SKM-1 (cell line): ENCODE measurements around the gene MED13L.
"Not testable (repeated sequence)": the region's sequence is repeated elsewhere in the genome, so short reads cannot be mapped to it uniquely, and the experiment has no call there.

ENCODE experiments used
- DNase-seq: peaks from one replicate; lab custom pipeline; 2025; ENCODE audit not compliant: unreplicated experiment; lab: John Stamatoyannopoulos, UW

MED13L gene

GRCh38 chr12:116248433-116248832 is 29.1 kb downstream of the MED13L start:
- no peak for DNase-seq

DNA sequence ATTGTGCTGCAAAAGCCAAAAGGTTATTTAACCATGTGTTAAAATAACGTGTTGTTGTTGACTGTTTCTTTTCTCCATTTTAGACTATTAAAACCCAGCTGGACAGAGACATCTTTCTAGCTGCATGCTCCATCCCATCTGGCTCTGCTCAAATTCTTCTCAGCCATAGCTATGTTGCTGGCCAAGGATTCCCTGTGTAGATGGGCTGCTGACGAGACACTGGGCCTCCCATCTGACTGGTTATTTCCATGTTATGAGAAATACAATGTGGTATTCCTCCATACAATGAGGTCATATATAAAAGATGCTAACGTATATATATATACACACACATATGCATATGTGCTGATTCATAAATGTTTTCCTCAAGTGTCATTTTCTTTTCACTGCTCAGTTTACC is 30.1 kb downstream of the MED13L start:
- DNase-seq, result no peak

GRCh38 chr12:116246490-116247179 is 30.9 kb downstream of the MED13L start:
- no peak for DNase-seq

GRCh38 chr12:116245189-116245588 is 32.3 kb downstream of the MED13L start:
- no peak for DNase-seq

GRCh38 chr12:116244474-116245090 is 32.9 kb downstream of the MED13L start:
- DNase-seq, result no peak

GRCh38 chr12:116244001-116244400 is 33.5 kb downstream of the MED13L start:
- no peak for DNase-seq

DNA sequence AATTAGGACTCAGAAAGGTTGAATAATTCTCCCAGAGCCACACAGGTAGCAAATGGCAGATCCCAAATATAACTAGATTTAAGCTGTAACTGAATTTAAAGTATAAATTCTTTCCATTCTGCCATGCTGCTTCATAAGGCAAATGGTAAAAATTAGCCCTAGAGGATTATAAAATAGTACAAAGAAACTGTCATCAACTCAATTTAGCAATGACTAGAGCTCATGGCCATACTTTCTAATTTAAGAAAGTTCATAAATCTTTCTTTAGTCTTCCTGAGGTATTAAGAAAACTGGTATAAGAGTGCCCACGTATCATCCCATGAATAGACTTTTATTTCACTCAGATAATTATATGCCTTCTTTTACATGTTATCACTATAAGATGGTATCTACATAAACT is 34.8 kb downstream of the MED13L start:
- no peak for DNase-seq

DNA sequence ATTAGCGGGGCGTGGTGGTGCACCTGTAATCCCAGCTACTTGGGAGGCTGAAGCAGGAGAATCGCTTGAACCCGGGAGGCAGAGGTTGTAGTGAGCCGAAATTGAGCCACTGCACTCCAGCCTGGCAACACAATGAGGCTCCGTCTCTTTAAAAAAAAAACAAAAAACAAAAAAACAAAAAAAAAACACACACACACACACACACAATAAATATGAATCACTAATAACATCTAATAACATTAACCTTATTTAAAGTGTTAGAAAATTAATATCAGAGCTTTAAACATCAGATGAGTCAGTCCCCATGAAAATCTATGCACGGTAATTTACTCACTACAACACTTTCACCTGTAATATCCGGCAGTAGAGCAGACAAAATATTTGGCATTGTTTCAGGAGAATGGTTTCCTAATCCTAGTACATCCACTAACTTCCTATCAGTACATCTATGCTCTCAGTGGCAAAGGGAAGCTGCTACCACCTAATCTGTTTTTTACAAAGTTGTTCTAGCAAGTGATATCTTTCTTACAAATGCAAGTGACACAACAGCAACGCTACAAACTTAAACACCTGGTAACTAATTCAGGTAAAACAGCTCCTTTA is 36.2 kb downstream of the MED13L start:
- no peak for DNase-seq

- DNase-seq, result not testable (repeated sequence)
Measured at GRCh38 chr12:116238570-116239119, 38.8 kb downstream of the MED13L start.

DNA sequence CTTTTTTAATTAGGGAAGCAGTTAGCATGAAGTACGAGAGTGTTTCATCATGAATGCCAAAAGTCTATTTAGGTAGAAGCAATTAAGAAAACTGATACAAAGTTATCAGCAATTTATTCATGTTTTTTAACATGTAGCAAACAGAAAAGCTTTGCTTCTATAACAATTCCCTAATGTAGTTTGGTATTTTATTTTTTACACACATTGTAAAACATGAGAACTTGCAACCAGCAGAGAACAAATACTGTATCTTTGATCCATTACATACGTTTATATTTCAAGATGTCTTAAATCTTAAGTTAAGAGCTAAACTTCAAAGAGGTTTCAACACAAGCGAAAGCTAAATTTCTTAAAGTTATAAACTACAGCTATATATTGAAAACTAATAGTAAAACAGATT is 39.3 kb downstream of the MED13L start:
- DNase-seq, result no peak

DNA sequence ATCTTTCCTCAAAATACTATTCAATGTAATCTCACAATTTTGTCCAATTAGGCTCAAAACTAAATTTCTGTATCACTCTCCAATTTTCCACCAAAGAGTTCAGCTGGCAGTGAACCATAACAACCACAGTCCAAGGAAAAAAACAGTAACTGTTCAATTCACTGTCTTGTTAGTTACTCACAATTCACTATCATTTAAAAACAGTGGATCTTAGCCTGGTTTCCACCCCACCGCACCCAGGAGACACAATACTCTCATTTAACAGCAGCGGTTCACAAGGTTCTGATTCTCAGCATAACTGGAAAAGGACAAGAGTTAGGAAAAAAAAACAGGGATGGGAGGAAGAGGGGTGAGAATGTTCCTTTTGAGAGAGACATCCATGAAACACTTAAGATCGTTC is 40.5 kb downstream of the MED13L start:
- DNase-seq, result no peak

DNA sequence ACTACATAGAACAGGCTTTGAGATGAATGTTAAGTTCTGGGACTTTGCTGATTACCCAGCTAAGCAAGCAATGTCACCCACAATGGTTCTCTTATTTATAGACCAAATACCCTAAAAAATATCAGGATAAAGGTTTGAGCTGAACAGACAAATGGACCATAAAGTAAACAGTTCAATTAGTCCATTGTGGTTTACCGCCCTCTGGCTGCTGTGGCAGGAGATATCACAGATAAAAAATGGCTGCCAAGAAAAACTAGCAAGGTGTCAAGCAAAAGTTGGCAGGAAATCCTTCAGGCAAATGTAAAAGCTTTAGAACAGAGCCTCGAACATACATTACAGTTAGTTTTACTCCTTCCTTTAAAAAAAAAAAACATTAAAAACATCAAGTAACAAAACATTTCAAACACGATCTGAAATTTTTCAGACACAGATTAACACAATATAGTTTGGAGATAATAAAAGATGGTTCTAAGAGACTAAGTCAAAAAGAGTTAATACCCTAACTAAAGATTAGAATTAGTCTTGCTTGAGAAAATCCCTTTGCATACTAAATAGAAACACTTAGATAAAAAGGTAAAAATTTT is 41.3 kb downstream of the MED13L start:
- DNase-seq, result no peak

DNA sequence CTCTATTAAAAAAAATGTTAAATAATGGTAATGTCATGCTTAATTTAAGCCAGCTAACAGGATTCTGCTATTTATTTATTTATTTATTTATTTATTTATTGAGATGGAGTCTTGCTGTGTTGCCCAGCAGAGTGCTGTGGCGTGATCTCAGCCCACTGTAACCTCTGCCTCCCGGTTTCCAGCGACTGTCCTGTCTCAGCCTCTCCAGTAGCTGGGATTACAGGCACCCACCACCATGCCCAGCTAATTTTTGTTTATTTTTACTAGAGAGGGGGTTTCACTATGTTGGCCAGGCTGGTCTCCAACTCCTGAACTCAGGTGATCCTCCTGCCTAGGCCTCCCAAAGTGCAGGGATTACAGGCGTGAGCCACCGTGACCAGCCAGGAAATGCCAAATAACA is 43.3 kb downstream of the MED13L start:
- not testable (repeated sequence) for DNase-seq

DNA sequence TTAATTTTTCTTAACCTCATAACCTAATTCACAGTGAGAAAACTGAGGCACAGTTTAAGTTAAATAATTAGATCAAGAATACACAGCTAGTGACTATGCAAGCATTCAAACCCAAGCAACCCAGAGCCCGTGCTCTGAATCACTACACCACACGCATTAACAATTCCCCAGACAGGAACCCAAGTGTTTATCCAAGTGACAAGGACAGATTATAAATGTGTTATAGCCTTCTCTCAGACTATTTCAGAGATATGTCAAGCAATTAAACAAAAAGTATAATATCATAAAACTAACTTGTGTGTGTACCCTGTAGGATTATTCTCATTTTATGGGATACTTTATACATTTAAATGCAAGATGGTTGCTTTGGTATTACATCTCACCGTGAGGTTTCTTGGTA is 43.8 kb downstream of the MED13L start:
- DNase-seq, result no peak

DNA sequence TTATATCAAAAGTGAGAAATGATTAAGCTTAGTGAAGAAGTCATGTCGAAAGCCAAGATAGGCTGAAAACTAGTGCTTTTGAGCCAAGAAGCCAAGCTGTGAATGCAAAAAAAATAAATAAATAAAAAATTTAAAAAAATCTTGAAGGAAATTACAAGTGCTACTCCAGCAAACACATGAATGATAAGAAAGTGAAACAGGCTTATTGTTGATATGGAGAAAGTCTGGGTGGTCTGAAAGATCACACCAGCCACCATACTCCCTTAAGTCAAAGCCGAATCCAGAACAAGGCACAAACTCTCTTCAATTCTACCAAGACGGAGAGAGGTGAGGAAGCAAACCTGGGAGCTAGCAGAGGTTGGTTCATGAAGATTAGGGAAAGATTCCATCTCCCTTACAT is 49.7 kb downstream of the MED13L start:
- DNase-seq, result no peak

- DNase-seq, result no peak
Measured at GRCh38 chr12:116226026-116226425, 51.5 kb downstream of the MED13L start.

- DNase-seq, result no peak
Measured at GRCh38 chr12:116222358-116222757, 55.1 kb downstream of the MED13L start.

DNA sequence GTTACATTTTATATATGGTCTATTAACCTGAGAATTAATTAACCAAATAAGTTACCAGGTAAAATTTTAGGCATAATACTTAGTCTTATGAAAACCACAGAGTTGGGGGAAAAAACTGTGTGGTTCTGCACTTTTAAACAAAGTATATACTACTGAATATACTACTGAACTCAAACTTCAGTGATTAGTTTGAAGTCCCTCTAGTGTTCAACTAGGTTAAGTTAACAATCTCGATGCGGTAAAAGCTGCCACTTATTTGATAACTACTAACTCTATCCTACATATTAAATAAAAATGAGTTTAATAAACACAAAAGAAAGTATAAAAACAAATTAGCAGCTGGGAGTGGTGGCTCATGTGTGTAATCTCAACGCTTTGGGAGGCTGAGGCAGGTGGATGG is 56.7 kb downstream of the MED13L start:
- DNase-seq, result no peak

- no peak for DNase-seq
Measured at GRCh38 chr12:116217045-116217735, 60.3 kb downstream of the MED13L start.

DNA sequence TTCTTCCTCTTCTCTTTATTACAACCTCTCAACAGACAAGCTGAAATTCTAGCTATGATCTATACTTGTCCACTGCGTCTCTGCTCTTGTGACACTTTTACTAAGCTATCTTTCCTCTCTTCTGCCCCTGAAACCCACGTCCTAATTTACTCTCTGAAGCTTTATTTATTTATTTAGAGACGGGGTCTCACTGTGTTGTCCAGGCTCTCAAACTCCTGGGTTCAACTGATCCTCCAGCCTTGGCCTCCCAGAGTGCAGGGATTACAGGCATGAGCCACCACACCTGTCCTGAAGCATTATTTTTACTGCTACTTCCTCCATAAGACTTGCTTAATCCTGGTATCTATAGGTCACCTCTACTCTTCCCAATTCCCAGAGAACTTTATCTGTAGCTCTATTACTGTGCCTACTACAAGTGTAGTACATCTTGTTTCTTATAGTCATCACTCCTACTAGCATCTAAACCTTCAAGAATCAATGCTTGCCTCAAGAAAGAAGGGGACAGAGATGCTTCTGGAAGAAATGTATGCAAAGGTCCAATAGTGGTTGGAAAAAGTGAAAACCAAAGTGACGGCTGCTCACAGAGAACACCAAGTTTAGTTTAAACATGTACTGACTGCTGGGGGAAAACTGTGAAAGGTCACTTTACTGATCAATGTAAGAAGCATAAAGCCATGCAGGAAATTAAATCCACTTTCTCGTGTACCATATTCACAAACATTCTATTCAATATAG is 61.3 kb downstream of the MED13L start:
- DNase-seq, result no peak

DNA sequence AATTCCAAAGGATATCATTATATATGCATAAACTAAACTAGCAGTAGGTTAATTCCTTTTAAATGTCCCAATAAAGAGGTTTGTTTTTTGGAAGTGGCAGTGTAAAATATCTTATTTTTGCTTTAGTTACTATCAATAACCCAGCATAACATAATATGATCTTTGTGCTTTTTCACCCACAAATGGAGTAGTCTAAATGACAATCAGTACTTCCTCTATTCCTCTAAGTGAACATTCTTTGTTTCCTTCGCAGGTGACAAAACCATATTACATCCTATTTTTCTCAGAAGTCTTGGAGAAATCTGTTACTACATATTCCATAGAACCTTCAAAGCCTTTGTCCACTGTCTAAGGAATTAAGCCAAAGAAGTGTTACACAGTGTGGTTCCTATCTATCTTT is 62.5 kb downstream of the MED13L start:
- no peak for DNase-seq
